BJ (cell line): Measurements from ENCODE around the gene OPCML. TPM values are rescaled to one million over a fixed set of nuclear protein-coding genes. Genes with fewer than 3 reads are reported as not detected.

Source experiments
- CTCF ChIA-PET: fragments of 350-600 bp; formaldehyde crosslinking; extraction: SDS; loops from one replicate; lab custom pipeline; 2021; ENCODE audit warnings: antibody characterized with exemption, inconsistent platforms; lab: Yijun Ruan, JAX
- POLR2A ChIA-PET: fragments of 300-600 bp; sonication (Branson Sonifier 250); formaldehyde crosslinking; extraction: SDS; loops from one replicate; lab custom pipeline; 2021; ENCODE audit warnings: antibody characterized with exemption; lab: Charles Lee
- DNase-seq: peaks from one replicate; pipeline ENCODE4 v3.0.0-alpha.2; 2011; ENCODE audit warnings: low read depth
- H3K27me3 ChIP-seq: 2 replicates; pipeline ENCODE4 v1.6.0; 2011; ENCODE audit warnings: low read length; ENCODE audit not compliant: control insufficient read depth, insufficient read depth
- H3K36me3 ChIP-seq: 2 replicates; pipeline ENCODE4 v1.5.1; 2011; ENCODE audit warnings: low read length; ENCODE audit not compliant: control insufficient read depth, insufficient read depth
- H3K4me3 ChIP-seq: 2 replicates; pipeline ENCODE4 v1.5.1; 2011; ENCODE audit warnings: low read depth, mild to moderate bottlenecking, control low read depth, low read length
- polyA plus RNA-seq: library from polyadenylated mRNA; depleted of rRNA; stranded (reverse); fragments of >200 nt; gene quantifications from 2 replicates; pipeline ENCODE4 v1.2.3, GENCODE V29; 2011
- TF ChIP-seq, protein P1 (sequence below): IDR thresholded peaks from 2 replicates; pipeline ENCODE4 v1.5.1; 2011; ENCODE audit warnings: low read depth, mild to moderate bottlenecking, control low read depth, inconsistent platforms, low read length, moderate library complexity; ENCODE audit not compliant: insufficient read depth

The OPCML gene
- polyA plus RNA-seq, 1 experiment, result 2.0 TPM

DNA sequence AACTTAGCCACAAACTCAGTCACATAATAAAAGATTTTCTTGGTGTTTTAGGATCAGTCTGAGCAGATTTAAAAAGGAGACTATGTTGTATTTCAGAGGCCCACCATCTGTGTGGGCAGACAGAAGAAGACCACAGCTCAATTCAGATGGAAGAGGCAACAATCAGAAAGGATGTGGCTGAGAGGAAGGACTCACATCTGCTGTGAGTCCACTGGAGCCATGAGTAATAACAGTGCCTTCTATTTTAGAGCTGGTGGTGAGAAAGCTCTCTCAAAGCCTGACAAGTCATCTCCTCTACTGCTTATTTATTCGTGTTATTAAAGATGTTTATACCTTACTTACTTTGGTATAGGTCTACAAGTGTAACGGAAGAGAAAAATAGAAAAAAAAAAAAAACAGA is 357.2 kb downstream of the OPCML start:
- ChIA-PET POLR2A (no interaction called here), CTCF (no interaction called here)
- DNase-seq, result no peak

GRCh38 chr11:133173810-133174412 is 358.4 kb downstream of the OPCML start:
- TF ChIP-seq, protein P1, sequence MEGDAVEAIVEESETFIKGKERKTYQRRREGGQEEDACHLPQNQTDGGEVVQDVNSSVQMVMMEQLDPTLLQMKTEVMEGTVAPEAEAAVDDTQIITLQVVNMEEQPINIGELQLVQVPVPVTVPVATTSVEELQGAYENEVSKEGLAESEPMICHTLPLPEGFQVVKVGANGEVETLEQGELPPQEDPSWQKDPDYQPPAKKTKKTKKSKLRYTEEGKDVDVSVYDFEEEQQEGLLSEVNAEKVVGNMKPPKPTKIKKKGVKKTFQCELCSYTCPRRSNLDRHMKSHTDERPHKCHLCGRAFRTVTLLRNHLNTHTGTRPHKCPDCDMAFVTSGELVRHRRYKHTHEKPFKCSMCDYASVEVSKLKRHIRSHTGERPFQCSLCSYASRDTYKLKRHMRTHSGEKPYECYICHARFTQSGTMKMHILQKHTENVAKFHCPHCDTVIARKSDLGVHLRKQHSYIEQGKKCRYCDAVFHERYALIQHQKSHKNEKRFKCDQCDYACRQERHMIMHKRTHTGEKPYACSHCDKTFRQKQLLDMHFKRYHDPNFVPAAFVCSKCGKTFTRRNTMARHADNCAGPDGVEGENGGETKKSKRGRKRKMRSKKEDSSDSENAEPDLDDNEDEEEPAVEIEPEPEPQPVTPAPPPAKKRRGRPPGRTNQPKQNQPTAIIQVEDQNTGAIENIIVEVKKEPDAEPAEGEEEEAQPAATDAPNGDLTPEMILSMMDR, result no peak
- DNase-seq, result no peak
- H3K27me3 ChIP-seq, result no peaks in the 10 kb centered on the region
- no peaks in the 10 kb centered on the region for H3K36me3 ChIP-seq
- POLR2A ChIA-PET, result no interaction called here
- CTCF ChIA-PET, result no interaction called here
- H3K4me3 ChIP-seq, result no peak overlapping the region

More for the DNA sequence above, 357.2 kb downstream of the OPCML start:
- H3K4me3 ChIP-seq, result no peak overlapping the region
- TF ChIP-seq, protein P1, result no peak
- H3K36me3 ChIP-seq, result no peaks in the 10 kb centered on the region
- H3K27me3 ChIP-seq, result no peaks in the 10 kb centered on the region

DNA sequence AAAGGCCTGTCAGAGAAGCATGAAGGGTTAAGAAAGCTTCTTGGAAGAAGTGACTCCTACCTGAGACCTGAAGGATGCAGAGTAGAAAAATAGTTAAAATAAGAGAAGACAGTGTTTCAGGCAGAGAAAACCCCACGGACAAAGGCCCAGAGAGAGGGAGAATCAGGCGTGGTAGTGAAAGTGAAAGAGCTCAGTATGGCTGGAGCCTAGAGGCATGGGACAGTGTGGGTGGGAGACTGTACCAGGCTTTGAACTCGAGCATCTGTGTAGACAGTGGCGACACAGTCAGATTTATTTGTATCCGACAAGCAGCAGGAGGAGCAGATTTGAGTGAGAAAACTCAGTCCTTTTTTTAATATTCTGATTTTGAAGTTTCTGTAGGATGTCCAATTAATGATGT is 360.0 kb downstream of the OPCML start:
- TF ChIP-seq, protein P1, result no peak
- DNase-seq, result no peak
- no peaks in the 10 kb centered on the region for H3K27me3 ChIP-seq
- ChIA-PET POLR2A (no interaction called here), CTCF (no interaction called here)
- H3K36me3 ChIP-seq, result no peaks in the 10 kb centered on the region
- H3K4me3 ChIP-seq, result no peak overlapping the region

DNA sequence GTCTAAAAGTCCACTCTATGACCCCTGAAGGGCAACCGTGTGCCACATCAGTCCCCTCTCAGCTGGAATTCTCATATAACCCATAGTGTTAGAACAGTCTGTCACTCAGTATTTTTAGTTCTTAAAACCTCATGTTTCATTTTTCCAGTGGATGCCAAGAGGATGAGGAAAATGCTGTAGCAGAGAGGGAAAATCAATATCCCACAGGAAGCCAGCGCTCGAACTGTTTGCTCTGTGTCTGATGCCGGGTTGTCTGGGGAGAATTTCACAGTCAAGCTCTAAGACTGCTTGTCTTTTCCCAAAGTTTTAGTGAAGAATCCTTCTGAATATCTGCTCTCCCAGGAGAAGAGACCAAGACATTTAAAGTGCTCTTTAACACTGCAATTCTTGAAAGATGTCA is 360.9 kb downstream of the OPCML start:
- TF ChIP-seq, protein P1, result no peak
- CTCF ChIA-PET, result no interaction called here
- Histone ChIP-seq H3K27me3 (no peaks in the 10 kb centered on the region), H3K4me3 (no peak overlapping the region), H3K36me3 (no peaks in the 10 kb centered on the region)
- DNase-seq, result no peak
- POLR2A ChIA-PET, result no interaction called here

GRCh38 chr11:133168016-133168415 is 364.3 kb downstream of the OPCML start:
- DNase-seq, result no peak
- Histone ChIP-seq H3K36me3 (no peaks in the 10 kb centered on the region), H3K4me3 (no peak overlapping the region), H3K27me3 (no peaks in the 10 kb centered on the region)
- TF ChIP-seq, protein P1, result no peak
- ChIA-PET POLR2A (no interaction called here), CTCF (no interaction called here)
